Measurements from ENCODE around the gene BEST2.

DNA sequence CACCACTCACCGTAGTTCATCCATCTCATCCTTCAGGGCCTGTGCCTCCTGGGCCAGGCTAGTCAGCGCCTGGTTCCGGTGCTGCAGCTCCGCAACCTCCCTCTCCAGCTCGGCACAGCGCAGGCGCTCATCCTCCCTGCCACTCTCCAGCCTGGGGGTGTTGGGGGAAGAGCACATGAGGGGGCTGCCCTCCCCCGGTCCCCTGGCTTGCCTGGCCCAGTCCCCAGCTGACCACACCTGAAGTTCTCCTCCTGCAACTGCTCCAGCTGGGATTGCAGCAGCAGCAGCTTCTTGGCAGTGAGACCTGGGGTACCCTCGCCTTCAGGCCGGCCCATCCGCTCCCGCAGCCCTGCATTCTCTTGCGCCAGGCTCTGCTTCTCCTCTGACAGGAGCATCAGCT lies 19.3 kb downstream of the BEST2 start:
- TF ChIP-seq TEAD4 (IDR thresholded peaks at IDR 0.05) = no peak
- TF ChIP-seq TAF1 (IDR thresholded peaks at IDR 0.05; ENCODE audit: low read depth) = no peak
- TF ChIP-seq CREB1 (IDR thresholded peaks at IDR 0.05; ENCODE audit: low read depth) = no peak
- no peak for TF ChIP-seq EGR1 (IDR thresholded peaks at IDR 0.05)
- TF ChIP-seq FOXM1 (IDR thresholded peaks at IDR 0.05; ENCODE audit: borderline replicate concordance, low read depth) = no peak
- no peak for TF ChIP-seq YY1 (IDR thresholded peaks at IDR 0.05; ENCODE audit: low read depth)
- TF ChIP-seq RAD21 (IDR thresholded peaks at IDR 0.05; ENCODE audit: low read depth) = no peak
- no peak for TF ChIP-seq CEBPB (IDR thresholded peaks at IDR 0.05)
- TF ChIP-seq REST (IDR thresholded peaks at IDR 0.05; ENCODE audit: low read depth) = no peak
- TF ChIP-seq EP300 (IDR thresholded peaks at IDR 0.05; ENCODE audit: borderline replicate concordance) = no peak
- TF ChIP-seq, protein P1, sequence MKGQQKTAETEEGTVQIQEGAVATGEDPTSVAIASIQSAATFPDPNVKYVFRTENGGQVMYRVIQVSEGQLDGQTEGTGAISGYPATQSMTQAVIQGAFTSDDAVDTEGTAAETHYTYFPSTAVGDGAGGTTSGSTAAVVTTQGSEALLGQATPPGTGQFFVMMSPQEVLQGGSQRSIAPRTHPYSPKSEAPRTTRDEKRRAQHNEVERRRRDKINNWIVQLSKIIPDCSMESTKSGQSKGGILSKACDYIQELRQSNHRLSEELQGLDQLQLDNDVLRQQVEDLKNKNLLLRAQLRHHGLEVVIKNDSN (IDR thresholded peaks at IDR 0.05) = no peak
- no peak for TF ChIP-seq ZBTB7A (IDR thresholded peaks at IDR 0.05; ENCODE audit: low read depth)

All from Ishikawa (cell line).